Measurements from ENCODE around the gene RBMY1D.

RBMY1D gene

DNA sequence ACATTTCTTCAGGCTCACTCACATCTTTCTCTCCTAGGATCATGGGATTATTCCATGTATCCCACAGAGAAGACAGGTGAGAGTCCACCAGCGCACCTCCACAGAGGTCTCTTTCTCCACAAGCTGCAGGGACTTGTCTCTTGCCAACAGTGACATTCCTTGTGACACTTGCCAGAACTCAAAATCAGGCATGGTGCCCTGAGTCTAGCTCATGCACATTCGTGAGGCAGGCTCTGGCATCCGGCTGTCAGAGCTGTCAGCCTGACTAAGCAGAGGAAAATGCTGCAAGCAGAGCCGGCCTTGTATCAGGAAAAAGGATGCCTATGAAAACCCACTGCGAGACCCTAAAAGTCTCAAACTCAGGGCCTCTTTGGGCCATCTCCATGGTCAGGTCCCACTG, 54.8 kb downstream of the RBMY1D start:
- no peak overlapping the region for H3K4me3 ChIP-seq (ENCODE audit: low read depth in 1 of 2, low read length in 2 of 2)
- H2AFZ ChIP-seq (ENCODE audit: low read depth, low read length), result no peak overlapping the region
- H3K36me3 ChIP-seq (ENCODE audit: insufficient read depth, low read length), result no peaks in the 10 kb centered on the region
- TF ChIP-seq, protein P1, sequence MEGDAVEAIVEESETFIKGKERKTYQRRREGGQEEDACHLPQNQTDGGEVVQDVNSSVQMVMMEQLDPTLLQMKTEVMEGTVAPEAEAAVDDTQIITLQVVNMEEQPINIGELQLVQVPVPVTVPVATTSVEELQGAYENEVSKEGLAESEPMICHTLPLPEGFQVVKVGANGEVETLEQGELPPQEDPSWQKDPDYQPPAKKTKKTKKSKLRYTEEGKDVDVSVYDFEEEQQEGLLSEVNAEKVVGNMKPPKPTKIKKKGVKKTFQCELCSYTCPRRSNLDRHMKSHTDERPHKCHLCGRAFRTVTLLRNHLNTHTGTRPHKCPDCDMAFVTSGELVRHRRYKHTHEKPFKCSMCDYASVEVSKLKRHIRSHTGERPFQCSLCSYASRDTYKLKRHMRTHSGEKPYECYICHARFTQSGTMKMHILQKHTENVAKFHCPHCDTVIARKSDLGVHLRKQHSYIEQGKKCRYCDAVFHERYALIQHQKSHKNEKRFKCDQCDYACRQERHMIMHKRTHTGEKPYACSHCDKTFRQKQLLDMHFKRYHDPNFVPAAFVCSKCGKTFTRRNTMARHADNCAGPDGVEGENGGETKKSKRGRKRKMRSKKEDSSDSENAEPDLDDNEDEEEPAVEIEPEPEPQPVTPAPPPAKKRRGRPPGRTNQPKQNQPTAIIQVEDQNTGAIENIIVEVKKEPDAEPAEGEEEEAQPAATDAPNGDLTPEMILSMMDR (IDR thresholded peaks at IDR 0.05; ENCODE audit: borderline replicate concordance, extremely low read depth, low read length, poor library complexity, severe bottlenecking), result no peak
- no peak for TF ChIP-seq EZH2 (IDR thresholded peaks at IDR 0.05; ENCODE audit: borderline replicate concordance, low read depth, low read length, severe bottlenecking)
- H4K20me1 ChIP-seq (ENCODE audit: insufficient read depth, low read length), result no peaks in the 10 kb centered on the region
- DNase-seq (no peak), ATAC-seq (ENCODE audit: insufficient read depth, low read depth) (no peak)
- no peak overlapping the region for H3K9ac ChIP-seq (ENCODE audit: low read depth, low read length)
- no peaks in the 10 kb centered on the region for H3K79me2 ChIP-seq (ENCODE audit: insufficient read depth, low read length)
- H3K4me2 ChIP-seq (ENCODE audit: insufficient read depth, low read length), result no peak overlapping the region
- H3K4me1 ChIP-seq (ENCODE audit: insufficient read depth, low read length), result no peaks in the 10 kb centered on the region
- no peaks in the 10 kb centered on the region for H3K9me3 ChIP-seq (ENCODE audit: insufficient read depth, low read length, severe bottlenecking)
- no peak overlapping the region for H3K27ac ChIP-seq (ENCODE audit: low read length)
- no peaks in the 10 kb centered on the region for H3K27me3 ChIP-seq (ENCODE audit: insufficient read depth, low read length, poor library complexity)

GRCh38 chrY:21836343-21836742, 58.0 kb downstream of the RBMY1D start:
- TF ChIP-seq, protein P1 (IDR thresholded peaks at IDR 0.05; ENCODE audit: borderline replicate concordance, extremely low read depth, low read length, poor library complexity, severe bottlenecking), result no peak
- no peak for TF ChIP-seq EZH2 (IDR thresholded peaks at IDR 0.05; ENCODE audit: borderline replicate concordance, low read depth, low read length, severe bottlenecking)
- Histone ChIP-seq H3K79me2 (ENCODE audit: insufficient read depth, low read length) (no peaks in the 10 kb centered on the region), H3K27me3 (ENCODE audit: insufficient read depth, low read length, poor library complexity) (no peaks in the 10 kb centered on the region), H4K20me1 (ENCODE audit: insufficient read depth, low read length) (no peaks in the 10 kb centered on the region), H3K4me2 (ENCODE audit: insufficient read depth, low read length) (no peak overlapping the region), H3K36me3 (ENCODE audit: insufficient read depth, low read length) (no peaks in the 10 kb centered on the region), H2AFZ (ENCODE audit: low read depth, low read length) (no peak overlapping the region), H3K4me1 (ENCODE audit: insufficient read depth, low read length) (no peaks in the 10 kb centered on the region), H3K9me3 (ENCODE audit: insufficient read depth, low read length, severe bottlenecking) (no peaks in the 10 kb centered on the region), H3K4me3 (ENCODE audit: low read depth in 1 of 2, low read length in 2 of 2) (no peak overlapping the region), H3K9ac (ENCODE audit: low read depth, low read length) (no peak overlapping the region), H3K27ac (ENCODE audit: low read length) (no peak overlapping the region)
- DNase-seq (no peak), ATAC-seq (ENCODE audit: insufficient read depth, low read depth) (no peak)

GRCh38 chrY:21835052-21835451, 59.3 kb downstream of the RBMY1D start:
- Histone ChIP-seq H2AFZ (ENCODE audit: low read depth, low read length) (no peak overlapping the region), H3K79me2 (ENCODE audit: insufficient read depth, low read length) (no peaks in the 10 kb centered on the region), H3K9ac (ENCODE audit: low read depth, low read length) (no peak overlapping the region), H4K20me1 (ENCODE audit: insufficient read depth, low read length) (no peaks in the 10 kb centered on the region), H3K4me2 (ENCODE audit: insufficient read depth, low read length) (no peak overlapping the region), H3K4me1 (ENCODE audit: insufficient read depth, low read length) (no peaks in the 10 kb centered on the region), H3K9me3 (ENCODE audit: insufficient read depth, low read length, severe bottlenecking) (no peaks in the 10 kb centered on the region), H3K36me3 (ENCODE audit: insufficient read depth, low read length) (no peaks in the 10 kb centered on the region), H3K4me3 (ENCODE audit: low read depth in 1 of 2, low read length in 2 of 2) (no peak overlapping the region), H3K27me3 (ENCODE audit: insufficient read depth, low read length, poor library complexity) (no peaks in the 10 kb centered on the region), H3K27ac (ENCODE audit: low read length) (no peak overlapping the region)
- TF ChIP-seq, protein P1 (IDR thresholded peaks at IDR 0.05; ENCODE audit: borderline replicate concordance, extremely low read depth, low read length, poor library complexity, severe bottlenecking), result no peak
- TF ChIP-seq EZH2 (IDR thresholded peaks at IDR 0.05; ENCODE audit: borderline replicate concordance, low read depth, low read length, severe bottlenecking), result no peak
- ATAC-seq (ENCODE audit: insufficient read depth, low read depth), result no peak
- no peak for DNase-seq
